ENCODE results near the gene NCKAP5. TPM values are rescaled to one million over a fixed set of nuclear protein-coding genes. Genes with fewer than 3 reads are reported as not detected.
A peak's percentile ranks its signal among the peaks of the same experiment; 100 is the strongest.

Gene NCKAP5
- total and polyA plus RNA-seq, 2 experiments from 2014 or later, result 0.65 to 0.86 TPM

- H3K36me3 ChIP-seq (ENCODE audit: low read depth), result no peaks in the 10 kb centered on the region
- no peak for DNase-seq
- H3K27me3 ChIP-seq (replicated peaks; ENCODE audit: insufficient read depth), result no peaks in the 10 kb centered on the region
- H3K9ac ChIP-seq, result no peak overlapping the region
- no peak overlapping the region for H3K27ac ChIP-seq
- H3K9me2 ChIP-seq (ENCODE audit: insufficient read depth), result no peaks in the 10 kb centered on the region
- H4K20me1 ChIP-seq (ENCODE audit: insufficient read depth), result no peaks in the 10 kb centered on the region
- 71 to 73% methylated on average over 11 of the region's 11 CpGs for WGBS, 2 experiments (ENCODE audit: low coverage in 1 of 2, low lambda C conversion rate in 2 of 2, missing lambda C conversion rate in 2 of 2)
- no peaks in the 10 kb centered on the region for H3K79me2 ChIP-seq (ENCODE audit: insufficient read depth)
- no peaks in the 10 kb centered on the region for H3K9me3 ChIP-seq (ENCODE audit: low read depth)
- no peak for TF ChIP-seq EZH2 (IDR thresholded peaks at IDR 0.05; ENCODE audit: insufficient read depth, poor library complexity, severe bottlenecking)
- no peak for TF ChIP-seq EZH2phosphoT487 (IDR thresholded peaks at IDR 0.05; ENCODE audit: insufficient read depth, low read depth)
- no peaks in the 10 kb centered on the region for H3F3A ChIP-seq (ENCODE audit: insufficient read depth)
- no peak overlapping the region for H3K4me3 ChIP-seq
- H3K4me2 ChIP-seq (ENCODE audit: unreplicated experiment), result no peak overlapping the region
- no peaks in the 10 kb centered on the region for H3K4me1 ChIP-seq (ENCODE audit: insufficient read depth)
- in situ Hi-C loops (cut with MboI), result no loop called here
- no peak overlapping the region for H2AFZ ChIP-seq
Measured at GRCh38 chr2:132974467-132975095, 593.7 kb downstream of the NCKAP5 start.

GRCh38 chr2:132971310-132972061 lies 596.8 kb downstream of the NCKAP5 start:
- H3K9me2 ChIP-seq (ENCODE audit: insufficient read depth), result no peaks in the 10 kb centered on the region
- no peak overlapping the region for H3K27ac ChIP-seq
- H3K4me1 ChIP-seq (ENCODE audit: insufficient read depth), result no peaks in the 10 kb centered on the region
- no peaks in the 10 kb centered on the region for H3K79me2 ChIP-seq (ENCODE audit: insufficient read depth)
- H3K4me2 ChIP-seq (ENCODE audit: unreplicated experiment), result no peak overlapping the region
- DNase-seq, result no peak
- H3K9ac ChIP-seq, result no peak overlapping the region
- TF ChIP-seq EZH2phosphoT487 (IDR thresholded peaks at IDR 0.05; ENCODE audit: insufficient read depth, low read depth), result no peak
- TF ChIP-seq EZH2 (IDR thresholded peaks at IDR 0.05; ENCODE audit: insufficient read depth, poor library complexity, severe bottlenecking), result no peak
- H4K20me1 ChIP-seq (ENCODE audit: insufficient read depth), result no peaks in the 10 kb centered on the region
- H3K27me3 ChIP-seq (replicated peaks; ENCODE audit: insufficient read depth), result no peaks in the 10 kb centered on the region
- in situ Hi-C loops (cut with MboI), result no loop called here
- no peaks in the 10 kb centered on the region for H3K36me3 ChIP-seq (ENCODE audit: low read depth)
- no peaks in the 10 kb centered on the region for H3K9me3 ChIP-seq (ENCODE audit: low read depth)
- H3K4me3 ChIP-seq, result no peak overlapping the region
- no peaks in the 10 kb centered on the region for H3F3A ChIP-seq (ENCODE audit: insufficient read depth)
- WGBS, 2 experiments (ENCODE audit: low coverage in 1 of 2, low lambda C conversion rate in 2 of 2, missing lambda C conversion rate in 2 of 2), result 79% methylated on average over 7 of the region's 7 CpGs
- no peak overlapping the region for H2AFZ ChIP-seq

DNA sequence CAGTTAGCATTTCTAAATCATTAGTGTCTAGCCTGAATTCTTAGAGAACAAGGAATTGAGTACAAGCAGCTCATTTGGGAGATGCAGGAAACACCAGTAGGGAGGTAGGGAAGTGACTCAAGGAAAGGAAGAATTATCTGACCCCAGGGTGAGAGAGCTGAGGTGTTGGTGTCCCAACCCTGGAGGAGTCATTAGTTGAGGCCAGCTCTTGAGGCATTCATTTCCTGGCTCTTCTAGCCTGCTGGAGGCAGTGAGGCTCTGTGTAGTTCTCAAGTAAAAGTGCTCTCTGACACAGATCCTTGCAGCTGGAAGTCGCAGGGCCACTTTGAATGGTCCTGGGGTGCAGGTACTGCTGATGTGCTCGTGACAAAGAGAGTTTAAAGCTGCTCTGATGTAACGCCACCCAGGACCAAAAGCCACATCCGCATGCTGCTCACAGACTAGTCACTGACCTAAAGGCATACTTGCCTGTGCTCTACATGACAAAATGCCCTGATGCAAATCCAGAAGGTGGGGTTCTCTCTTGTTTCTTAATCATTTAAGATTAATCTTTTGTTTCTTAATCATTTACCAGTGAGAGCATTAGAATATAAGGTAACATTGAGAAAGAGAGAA lies 598.8 kb downstream of the NCKAP5 start:
- H3K27me3 ChIP-seq (replicated peaks; ENCODE audit: insufficient read depth), result no peaks in the 10 kb centered on the region
- no peaks in the 10 kb centered on the region for H3K9me3 ChIP-seq (ENCODE audit: low read depth)
- H4K20me1 ChIP-seq (ENCODE audit: insufficient read depth), result no peaks in the 10 kb centered on the region
- no peaks in the 10 kb centered on the region for H3K4me1 ChIP-seq (ENCODE audit: insufficient read depth)
- peak; percentile 2 for DNase-seq
- no peak overlapping the region for H3K9ac ChIP-seq
- H3K4me2 ChIP-seq (ENCODE audit: unreplicated experiment), result no peak overlapping the region
- no peak overlapping the region for H2AFZ ChIP-seq
- no peaks in the 10 kb centered on the region for H3K79me2 ChIP-seq (ENCODE audit: insufficient read depth)
- in situ Hi-C loops (cut with MboI), result no loop called here
- no peak overlapping the region for H3K4me3 ChIP-seq
- no peaks in the 10 kb centered on the region for H3K36me3 ChIP-seq (ENCODE audit: low read depth)
- 57 to 72% methylated on average over 4 of the region's 4 CpGs for WGBS, 2 experiments (ENCODE audit: low coverage in 1 of 2, low lambda C conversion rate in 2 of 2, missing lambda C conversion rate in 2 of 2)
- no peaks in the 10 kb centered on the region for H3K9me2 ChIP-seq (ENCODE audit: insufficient read depth)
- H3K27ac ChIP-seq, result no peak overlapping the region
- no peak for TF ChIP-seq EZH2phosphoT487 (IDR thresholded peaks at IDR 0.05; ENCODE audit: insufficient read depth, low read depth)
- TF ChIP-seq EZH2 (IDR thresholded peaks at IDR 0.05; ENCODE audit: insufficient read depth, poor library complexity, severe bottlenecking), result no peak
- H3F3A ChIP-seq (ENCODE audit: insufficient read depth), result no peaks in the 10 kb centered on the region

DNA sequence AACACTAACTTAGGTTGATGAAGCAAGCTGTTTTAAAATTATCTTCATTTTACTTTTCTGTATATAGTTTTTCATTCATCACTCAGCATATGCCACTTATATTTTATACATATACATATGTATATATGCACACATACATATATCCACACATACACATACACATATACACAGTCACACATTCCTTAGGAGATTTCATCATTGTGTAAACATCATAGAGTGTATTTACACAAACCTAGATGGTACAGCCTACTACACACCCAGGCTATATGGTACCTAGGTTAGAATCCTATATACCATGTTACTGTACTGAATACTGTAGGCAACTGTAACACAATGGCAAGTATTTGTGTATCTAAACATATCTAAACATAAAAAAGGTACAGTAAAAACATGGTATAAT lies 602.8 kb downstream of the NCKAP5 start:
- Histone ChIP-seq H3K79me2 (ENCODE audit: insufficient read depth) (no peaks in the 10 kb centered on the region), H3K4me1 (ENCODE audit: insufficient read depth) (no peaks in the 10 kb centered on the region), H3K36me3 (ENCODE audit: low read depth) (no peaks in the 10 kb centered on the region), H3K9me2 (ENCODE audit: insufficient read depth) (no peaks in the 10 kb centered on the region), H3K27ac (no peak overlapping the region), H3K4me2 (ENCODE audit: unreplicated experiment) (no peak overlapping the region), H3K9me3 (ENCODE audit: low read depth) (no peaks in the 10 kb centered on the region), H4K20me1 (ENCODE audit: insufficient read depth) (no peaks in the 10 kb centered on the region), H3F3A (ENCODE audit: insufficient read depth) (no peaks in the 10 kb centered on the region), H3K9ac (no peak overlapping the region), H2AFZ (no peak overlapping the region), H3K4me3 (no peak overlapping the region), H3K27me3 (replicated peaks; ENCODE audit: insufficient read depth) (no peaks in the 10 kb centered on the region)
- in situ Hi-C loops (cut with MboI), result no loop called here
- TF ChIP-seq EZH2phosphoT487 (IDR thresholded peaks at IDR 0.05; ENCODE audit: insufficient read depth, low read depth), result no peak
- no peak for TF ChIP-seq EZH2 (IDR thresholded peaks at IDR 0.05; ENCODE audit: insufficient read depth, poor library complexity, severe bottlenecking)
- DNase-seq, result no peak

Data from GM23248 (cell line).